Measurements from ENCODE around the gene WDR33.

WDR33 gene

DNA sequence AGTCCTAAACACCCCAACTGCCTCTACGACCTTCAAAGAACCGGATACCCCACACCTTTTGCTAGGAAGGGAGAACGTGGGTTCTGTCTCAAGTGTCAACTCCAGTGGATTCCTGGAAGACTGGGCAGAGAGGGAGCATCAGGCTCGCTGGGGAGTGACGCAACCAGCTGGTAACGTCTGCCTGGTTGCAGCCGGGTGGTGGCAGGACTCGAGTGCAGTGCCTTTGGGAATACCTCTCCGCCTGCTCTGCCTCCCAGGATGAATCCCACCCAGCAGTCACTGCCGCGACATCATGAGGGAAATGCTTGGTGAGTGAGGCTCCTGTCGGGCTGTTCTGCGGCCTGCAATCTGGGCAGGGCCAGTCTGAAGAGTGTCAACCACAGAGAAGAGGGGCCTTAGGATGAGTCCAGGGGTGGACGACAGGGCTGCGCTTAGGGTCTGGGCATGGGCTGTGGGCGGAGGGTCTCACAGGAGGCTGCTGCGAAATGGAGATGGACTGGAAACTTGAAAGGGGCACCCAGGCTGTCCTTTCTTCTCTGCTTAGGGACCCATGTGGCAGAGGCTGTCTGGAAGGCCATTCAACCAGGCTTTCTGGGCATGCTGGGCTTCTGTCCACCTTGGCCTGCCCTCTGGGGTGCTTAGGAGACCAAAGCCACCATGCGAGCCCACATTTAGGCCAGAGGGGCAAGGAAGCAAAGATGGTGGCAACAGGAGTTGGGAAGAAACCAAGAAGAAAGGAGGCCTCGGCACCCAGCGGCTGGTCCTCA is 152.1 kb downstream of the WDR33 start:
- DNase-seq (ENCODE audit: low spot score): no peak
- no peak for TF ChIP-seq CTCF (IDR thresholded peaks at IDR 0.05)
- Histone ChIP-seq H3K4me3 (peak overlapping the region; percentile 13), H3K27ac (peak overlapping the region; percentile 51 to 89)

- no peak for DNase-seq (ENCODE audit: low spot score)
- no peak for TF ChIP-seq CTCF (IDR thresholded peaks at IDR 0.05)
- Histone ChIP-seq H3K27ac (peak overlapping the region; percentile 51 to 89), H3K4me3 (no peak overlapping the region)
These were observed 152.8 kb downstream of the WDR33 start for GRCh38 chr2:127658146-127658545.

GRCh38 chr2:127657232-127657595 is 153.8 kb downstream of the WDR33 start:
- Histone ChIP-seq H3K27ac (peak overlapping the region in 1 of 2 donors; percentile 89), H3K4me3 (no peak overlapping the region)
- TF ChIP-seq CTCF (IDR thresholded peaks at IDR 0.05): no peak
- no peak for DNase-seq (ENCODE audit: low spot score)

DNA sequence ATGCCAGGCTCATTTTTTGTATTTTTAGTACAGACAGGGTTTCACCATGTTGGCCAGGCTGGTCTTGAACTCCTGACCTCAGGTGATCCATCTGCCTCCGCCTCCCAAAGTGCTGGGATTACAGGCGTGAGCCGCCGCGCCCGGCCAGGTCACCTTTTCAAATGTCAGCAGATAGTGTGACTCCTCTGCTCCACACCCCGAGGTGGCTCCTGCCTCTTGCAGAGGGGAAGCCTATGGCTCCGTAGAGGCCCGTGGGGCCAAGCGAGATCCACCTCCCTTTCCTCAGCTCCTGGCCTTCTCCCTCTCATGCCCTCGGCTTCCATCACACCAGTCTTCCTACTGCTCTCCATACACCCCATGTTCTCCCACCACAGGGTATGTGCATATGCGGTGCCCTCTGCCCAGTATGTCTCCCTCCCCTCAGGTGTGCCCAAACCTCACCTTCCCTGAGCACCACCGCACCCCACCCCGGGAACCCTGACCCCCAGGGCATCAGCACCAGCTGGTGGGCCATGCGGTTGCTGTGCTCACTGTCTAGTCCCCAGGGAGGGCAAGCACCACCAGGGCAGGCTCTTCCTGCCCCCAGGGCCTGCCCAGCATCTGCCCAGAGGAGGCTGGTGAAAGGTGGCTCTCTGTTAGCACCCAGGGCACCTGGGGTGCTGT is 154.3 kb downstream of the WDR33 start:
- DNase-seq (ENCODE audit: low spot score): no peak
- no peak for TF ChIP-seq CTCF (IDR thresholded peaks at IDR 0.05)
- Histone ChIP-seq H3K27ac (peak overlapping the region in 1 of 2 donors; percentile 89), H3K4me3 (no peak overlapping the region)

GRCh38 chr2:127655209-127656073 is 155.5 kb downstream of the WDR33 start:
- peak overlapping the region in 1 of 2 donors; percentile 77 for H3K27ac ChIP-seq
- no peak overlapping the region for H3K4me3 ChIP-seq
- no peak for DNase-seq (ENCODE audit: low spot score)
- no peak for TF ChIP-seq CTCF (IDR thresholded peaks at IDR 0.05)

DNA sequence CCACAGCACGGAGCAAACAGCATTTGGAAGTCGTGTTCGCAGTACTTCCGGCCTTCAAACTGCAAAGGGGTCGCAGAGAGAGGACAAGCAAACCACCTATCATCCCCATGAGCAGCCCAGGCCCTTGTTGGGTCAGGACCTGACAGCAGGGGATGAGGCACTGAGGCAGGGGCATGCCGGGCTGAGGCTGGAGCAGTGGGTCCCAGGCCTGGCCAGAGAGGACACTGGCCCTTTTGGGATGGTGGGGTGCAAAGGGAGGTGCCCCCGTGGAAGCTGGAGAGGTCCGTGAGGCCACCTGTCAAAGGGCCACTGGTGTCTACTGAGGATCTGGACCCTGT is 156.2 kb downstream of the WDR33 start:
- TF ChIP-seq CTCF (IDR thresholded peaks at IDR 0.05): no peak
- peak overlapping the region in 1 of 2 donors; percentile 77 for H3K27ac ChIP-seq
- no peak for DNase-seq (ENCODE audit: low spot score)

More for the DNA sequence above, 156.2 kb downstream of the WDR33 start:
- no peak overlapping the region for H3K4me3 ChIP-seq

All from coronary artery (tissue), 2 donors.